SK-N-SH (cell line): ENCODE results near the gene CTSG. TPM values are rescaled to one million over a fixed set of nuclear protein-coding genes. Genes with fewer than 3 reads are reported as not detected.

Source experiments
- CTCF ChIA-PET: fragments of 300-600, 350-600 bp; formaldehyde crosslinking; extraction: SDS; loops from one replicate; lab custom pipeline; 2021; lab: Yijun Ruan, JAX
- POLR2A ChIA-PET: fragments of 350-600 bp; sonication (Branson Sonifier 250); formaldehyde crosslinking; extraction: SDS; loops from one replicate; lab custom pipeline; 2020; ENCODE audit warnings: antibody characterized with exemption, inconsistent platforms; lab: Yijun Ruan, JAX
- DNase-seq: peaks from one replicate; pipeline ENCODE4 v3.0.0; 2012
- H2AFZ ChIP-seq: fragments of 200-600 bp; sonication (generic); 2 replicates; pipeline ENCODE4 v1.8.1; 2016; ENCODE audit warnings: antibody characterized with exemption, mild to moderate bottlenecking, low read depth
- H3F3A ChIP-seq: fragments of 200-600 bp; sonication (generic); replicated peaks from 2 replicates; pipeline ENCODE3; 2016; ENCODE audit warnings: antibody characterized with exemption, mild to moderate bottlenecking; ENCODE audit not compliant: insufficient read depth
- H3K27ac ChIP-seq, 2 experiments: fragments of 200-500 bp in 1 of 2; fragments of 200-600 bp in 1 of 2; sonication (Bioruptor generic) in 1 of 2; sonication (generic), shearing (Covaris generic) in 1 of 2; 2 replicates each; pipeline versions ENCODE4 v1.5.1 to v1.6.1; 2014 to 2016; ENCODE audit warnings: low read depth in 2 of 2, inconsistent platforms in 1 of 2, low read length in 1 of 2, mild to moderate bottlenecking in 1 of 2, mixed read lengths in 1 of 2
- H3K27me3 ChIP-seq: fragments of 200-600 bp; sonication (generic), shearing (Covaris generic); 2 replicates; pipeline ENCODE4 v1.6.1; 2016; ENCODE audit warnings: mixed run types; ENCODE audit not compliant: insufficient read depth
- H3K36me3 ChIP-seq, 2 experiments: fragments of 200-500 bp in 1 of 2; fragments of 200-600 bp in 1 of 2; sonication (Bioruptor generic) in 1 of 2; sonication (generic) in 1 of 2; replicated peaks in 1 of 2; 2 replicates each; pipeline versions ENCODE3 to v1.5.1; 2014 to 2016; ENCODE audit warnings: low read length in 1 of 2, mild to moderate bottlenecking in 1 of 2; ENCODE audit not compliant: insufficient read depth in 2 of 2, control insufficient read depth in 1 of 2
- H3K4me1 ChIP-seq, 2 experiments: fragments of 200-500 bp in 1 of 2; fragments of 200-600 bp in 1 of 2; sonication (Bioruptor generic) in 1 of 2; sonication (generic), shearing (Covaris generic) in 1 of 2; 2 replicates each; pipeline versions ENCODE4 v1.5.1 to v1.6.1; 2014 to 2016; ENCODE audit warnings: low read depth in 1 of 2, low read length in 1 of 2, mixed run types in 1 of 2; ENCODE audit not compliant: insufficient read depth in 2 of 2, control insufficient read depth in 1 of 2
- H3K4me2 ChIP-seq: fragments of 200-600 bp; sonication (generic), shearing (Covaris generic); 2 replicates; pipeline ENCODE4 v1.6.1; 2017; ENCODE audit warnings: mixed run types
- H3K4me3 ChIP-seq, 2 experiments: fragments of 200-500 bp in 1 of 2; fragments of 200-600 bp in 1 of 2; sonication (Bioruptor generic) in 1 of 2; sonication (generic), shearing (Covaris generic) in 1 of 2; 2 replicates each; pipeline versions ENCODE4 v1.5.1 to v1.8.1; 2014 to 2016; ENCODE audit warnings: low read depth in 2 of 2, inconsistent platforms in 1 of 2, low read length in 1 of 2, mild to moderate bottlenecking in 1 of 2, mixed read lengths in 1 of 2, moderate library complexity in 1 of 2
- H3K79me2 ChIP-seq: fragments of 200-600 bp; sonication (generic); 2 replicates; pipeline ENCODE4 v1.8.1; 2017; ENCODE audit warnings: mild to moderate bottlenecking; ENCODE audit not compliant: insufficient read depth
- H3K9ac ChIP-seq: fragments of 200-600 bp; sonication (generic); 2 replicates; pipeline ENCODE4 v1.6.1; 2017; ENCODE audit warnings: mixed run types
- H3K9me2 ChIP-seq: fragments of 200-600 bp; sonication (generic); 2 replicates; pipeline ENCODE4 v1.6.1; 2017; ENCODE audit warnings: mixed run types
- H3K9me3 ChIP-seq: fragments of 200-600 bp; sonication (generic); 2 replicates; pipeline ENCODE4 v1.6.1; 2017; ENCODE audit warnings: mixed run types, mild to moderate bottlenecking, moderate library complexity
- H4K20me1 ChIP-seq: fragments of 200-600 bp; sonication (generic); 2 replicates; pipeline ENCODE4 v1.6.1; 2017; ENCODE audit warnings: mild to moderate bottlenecking, mixed run types; ENCODE audit not compliant: insufficient read depth
- EP300 ChIP-seq, 2 experiments: IDR thresholded peaks; 2 replicates each; pipeline versions ENCODE4 v1.4.0 to v1.6.1; 2012; ENCODE audit warnings: borderline replicate concordance in 1 of 2, low read depth in 1 of 2, low read length in 1 of 2
- EZH2phosphoT487 ChIP-seq: fragments of 200-600 bp; sonication (generic); IDR thresholded peaks from 2 replicates; pipeline ENCODE4 v1.6.1; 2017; ENCODE audit warnings: low read depth, mixed run types, mild to moderate bottlenecking, antibody characterized with exemption, moderate library complexity, borderline replicate concordance
- MXI1 ChIP-seq: IDR thresholded peaks from 2 replicates; pipeline ENCODE4 v1.6.1; 2012; ENCODE audit warnings: mild to moderate bottlenecking, low read depth, low read length, improper control_type of control experiment
- NFIC ChIP-seq: IDR thresholded peaks from 2 replicates; pipeline ENCODE4 v1.4.0; 2012; ENCODE audit warnings: borderline replicate concordance
- NRF1 ChIP-seq: IDR thresholded peaks from 2 replicates; pipeline ENCODE4 v1.6.1; 2012; ENCODE audit warnings: low read depth, mild to moderate bottlenecking, low read length
- RXRA ChIP-seq: IDR thresholded peaks from 2 replicates; pipeline ENCODE4 v1.4.0; 2012; ENCODE audit warnings: low read depth, mild to moderate bottlenecking, borderline replicate concordance
- SMC3 ChIP-seq: IDR thresholded peaks from 2 replicates; pipeline ENCODE4 v1.6.1; 2012; ENCODE audit warnings: low read depth, low read length, improper control_type of control experiment
- TAF1 ChIP-seq: IDR thresholded peaks from 2 replicates; pipeline ENCODE4 v1.6.1; 2012; ENCODE audit warnings: low read depth, mild to moderate bottlenecking, low read length, moderate library complexity, borderline replicate concordance
- TCF12 ChIP-seq: IDR thresholded peaks from 2 replicates; pipeline ENCODE4 v1.4.0; 2012
- TEAD4 ChIP-seq: IDR thresholded peaks from 2 replicates; pipeline ENCODE4 v1.4.0; 2012; ENCODE audit warnings: mild to moderate bottlenecking, borderline replicate concordance; ENCODE audit not compliant: insufficient read depth
- YY1 ChIP-seq: IDR thresholded peaks from 2 replicates; pipeline ENCODE4 v1.4.0; 2012; ENCODE audit warnings: low read depth, mild to moderate bottlenecking
- WGBS: methylation state at CpG from one replicate; pipeline ENCODE4 v1.1.6; 2017; ENCODE audit warnings: low lambda C conversion rate; 5-methylcytosine and 5-hydroxymethylcytosine counted together
- polyA plus RNA-seq, 3 experiments: library from polyadenylated mRNA; depleted of rRNA; stranded (reverse); fragments of >200 nt; gene quantifications; 2 replicates each; pipeline ENCODE4 v1.2.3, GENCODE V29; 2012
- TF ChIP-seq, protein P1 (sequence below): fragments of 150-350 bp; IDR thresholded peaks from 2 replicates; pipeline ENCODE4 v1.6.1; 2017; ENCODE audit warnings: antibody characterized with exemption, low read length, low read depth, borderline replicate concordance
- TF ChIP-seq, protein P2 (sequence below): IDR thresholded peaks from 2 replicates; pipeline ENCODE4; 2012
- TF ChIP-seq, protein P3 (sequence below): fragments of 150-350 bp; IDR thresholded peaks from 2 replicates; pipeline ENCODE4 v1.6.1; 2016; ENCODE audit warnings: mild to moderate bottlenecking, low read depth, low read length
- TF ChIP-seq, protein P4 (sequence below): IDR thresholded peaks from 2 replicates; pipeline ENCODE4 v1.4.0; 2012; ENCODE audit warnings: low read depth
- TF ChIP-seq, protein P5 (sequence below): IDR thresholded peaks from 2 replicates; pipeline ENCODE4 v1.4.0; 2012; ENCODE audit warnings: low read depth, borderline replicate concordance

Gene CTSG
- polyA plus RNA-seq, 1 of the 3 experiments (the other 2 are of a cell fraction) = not detected

DNA sequence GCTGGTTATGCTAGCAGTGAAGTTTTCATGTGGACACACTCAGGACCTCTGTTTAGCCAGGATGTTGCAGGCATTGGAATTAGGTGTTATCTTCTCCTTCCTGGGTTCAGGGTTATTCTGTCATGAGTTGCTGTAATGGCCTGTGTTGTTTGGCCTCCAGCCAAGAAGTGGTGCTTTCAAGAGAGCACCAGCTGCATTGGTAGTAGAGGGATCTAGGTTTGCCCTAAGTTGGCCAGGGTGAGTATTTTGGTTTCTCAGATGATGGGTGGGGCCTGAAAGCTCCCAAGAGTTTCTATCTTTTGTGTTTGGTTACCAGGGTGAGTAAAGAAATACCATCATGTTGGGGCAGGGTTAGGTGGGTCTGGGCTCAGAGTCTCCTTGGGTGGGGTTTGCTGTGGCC is 36.1 kb upstream of the CTSG start:
- H3K4me1 ChIP-seq = no peaks in the 10 kb centered on the region
- no peak overlapping the region for H3K4me2 ChIP-seq
- H3K9me3 ChIP-seq = no peaks in the 10 kb centered on the region
- no peak overlapping the region for H3K9ac ChIP-seq
- no peaks in the 10 kb centered on the region for H3K27me3 ChIP-seq
- CTCF ChIA-PET = no interaction called here
- no peaks in the 10 kb centered on the region for H3K79me2 ChIP-seq
- H3K4me3 ChIP-seq = no peak overlapping the region
- DNase-seq = no peak
- H3K9me2 ChIP-seq = no peaks in the 10 kb centered on the region
- TF ChIP-seq YY1 = no peak
- TF ChIP-seq, protein P1, sequence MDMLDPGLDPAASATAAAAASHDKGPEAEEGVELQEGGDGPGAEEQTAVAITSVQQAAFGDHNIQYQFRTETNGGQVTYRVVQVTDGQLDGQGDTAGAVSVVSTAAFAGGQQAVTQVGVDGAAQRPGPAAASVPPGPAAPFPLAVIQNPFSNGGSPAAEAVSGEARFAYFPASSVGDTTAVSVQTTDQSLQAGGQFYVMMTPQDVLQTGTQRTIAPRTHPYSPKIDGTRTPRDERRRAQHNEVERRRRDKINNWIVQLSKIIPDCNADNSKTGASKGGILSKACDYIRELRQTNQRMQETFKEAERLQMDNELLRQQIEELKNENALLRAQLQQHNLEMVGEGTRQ = no peak
- TF ChIP-seq, protein P2, sequence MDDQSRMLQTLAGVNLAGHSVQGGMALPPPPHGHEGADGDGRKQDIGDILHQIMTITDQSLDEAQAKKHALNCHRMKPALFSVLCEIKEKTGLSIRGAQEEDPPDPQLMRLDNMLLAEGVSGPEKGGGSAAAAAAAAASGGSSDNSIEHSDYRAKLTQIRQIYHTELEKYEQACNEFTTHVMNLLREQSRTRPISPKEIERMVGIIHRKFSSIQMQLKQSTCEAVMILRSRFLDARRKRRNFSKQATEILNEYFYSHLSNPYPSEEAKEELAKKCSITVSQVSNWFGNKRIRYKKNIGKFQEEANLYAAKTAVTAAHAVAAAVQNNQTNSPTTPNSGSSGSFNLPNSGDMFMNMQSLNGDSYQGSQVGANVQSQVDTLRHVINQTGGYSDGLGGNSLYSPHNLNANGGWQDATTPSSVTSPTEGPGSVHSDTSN = no peak
- no peak for TF ChIP-seq NFIC
- TF ChIP-seq NRF1 = no peak
- TF ChIP-seq, protein P3, sequence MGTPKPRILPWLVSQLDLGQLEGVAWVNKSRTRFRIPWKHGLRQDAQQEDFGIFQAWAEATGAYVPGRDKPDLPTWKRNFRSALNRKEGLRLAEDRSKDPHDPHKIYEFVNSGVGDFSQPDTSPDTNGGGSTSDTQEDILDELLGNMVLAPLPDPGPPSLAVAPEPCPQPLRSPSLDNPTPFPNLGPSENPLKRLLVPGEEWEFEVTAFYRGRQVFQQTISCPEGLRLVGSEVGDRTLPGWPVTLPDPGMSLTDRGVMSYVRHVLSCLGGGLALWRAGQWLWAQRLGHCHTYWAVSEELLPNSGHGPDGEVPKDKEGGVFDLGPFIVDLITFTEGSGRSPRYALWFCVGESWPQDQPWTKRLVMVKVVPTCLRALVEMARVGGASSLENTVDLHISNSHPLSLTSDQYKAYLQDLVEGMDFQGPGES = no peak
- no peak for TF ChIP-seq RXRA
- TF ChIP-seq, protein P4, sequence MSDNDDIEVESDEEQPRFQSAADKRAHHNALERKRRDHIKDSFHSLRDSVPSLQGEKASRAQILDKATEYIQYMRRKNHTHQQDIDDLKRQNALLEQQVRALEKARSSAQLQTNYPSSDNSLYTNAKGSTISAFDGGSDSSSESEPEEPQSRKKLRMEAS = no peak
- no peak overlapping the region for H2AFZ ChIP-seq
- POLR2A ChIA-PET = no interaction called here
- H3K36me3 ChIP-seq = no peaks in the 10 kb centered on the region
- H3F3A ChIP-seq = no peaks in the 10 kb centered on the region
- no peaks in the 10 kb centered on the region for H4K20me1 ChIP-seq
- no peak overlapping the region for H3K27ac ChIP-seq

DNA sequence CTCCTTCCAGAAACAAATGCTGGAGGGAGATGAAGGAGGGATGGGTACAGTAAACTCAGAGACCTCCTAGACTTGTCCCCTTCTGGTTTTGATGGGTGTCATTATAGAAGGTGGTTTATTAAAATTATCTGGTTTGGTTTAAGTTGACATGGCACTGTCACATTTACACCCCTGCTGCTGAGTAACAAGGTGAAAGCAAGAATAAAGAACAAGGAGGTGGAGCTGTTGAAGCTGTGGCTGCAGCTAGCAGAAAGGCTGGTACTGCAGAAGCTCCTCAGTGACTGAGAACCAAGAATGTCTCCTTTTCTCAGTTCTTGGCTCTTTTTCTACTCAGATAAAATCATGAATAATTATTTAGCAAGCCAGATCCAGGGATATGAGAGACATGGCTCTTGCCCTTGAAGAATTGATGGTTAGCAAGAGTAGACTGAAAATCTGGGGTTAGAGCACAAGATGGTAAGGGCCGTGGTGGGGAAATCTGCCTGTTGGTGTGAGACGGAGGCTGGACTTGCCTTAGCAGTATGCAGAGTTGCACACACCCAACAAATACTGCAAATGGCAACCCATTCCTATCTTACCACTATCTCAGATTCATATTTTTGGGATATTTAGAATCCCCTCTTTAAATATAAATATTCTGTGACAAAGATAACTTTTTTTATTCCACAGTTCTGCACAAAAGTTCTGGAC is 33.8 kb upstream of the CTSG start, which contains the start of gene GZMH:
GZMH (minus strand) TSS at position 31 of the 690 bp plus-strand sequence. CDS start 72 bp downstream, outside the sequence.
- Histone ChIP-seq H3K9me2 (no peaks in the 10 kb centered on the region), H4K20me1 (no peaks in the 10 kb centered on the region), H3K36me3 (no peaks in the 10 kb centered on the region), H3K27me3 (no peaks in the 10 kb centered on the region), H3F3A (no peaks in the 10 kb centered on the region), H3K4me2 (no peak within 1 kb of the TSS), H2AFZ (no peak within 1 kb of the TSS), H3K79me2 (no peaks in the 10 kb centered on the region), H3K9me3 (no peaks in the 10 kb centered on the region), H3K4me3 (no peak within 1 kb of the TSS), H3K9ac (no peak within 1 kb of the TSS), H3K27ac (no peak within 1 kb of the TSS), H3K4me1 (no peaks in the 10 kb centered on the region)
- CTCF ChIA-PET = interaction anchor here (1.0 kb wide), 1 partner anchor 16 kb away, joined by 3 read pairs; no protein-coding TSS in a partner anchor
- DNase-seq = no peak
- POLR2A ChIA-PET = no interaction called here
- 0% methylated on average over 2 of the region's 2 CpGs for WGBS
- TF ChIP-seq, protein P2 = no peak
- TF ChIP-seq TCF12 (no peak), TEAD4 (no peak), NRF1 (no peak), EP300 (IDR thresholded peaks at IDR 0.05; ENCODE audit: borderline replicate concordance in 1 of 2, low read depth in 1 of 2, low read length in 1 of 2) (no peak), SMC3 (no peak), MXI1 (no peak), EZH2phosphoT487 (no peak), TAF1 (no peak), YY1 (no peak)
- TF ChIP-seq, protein P4 = no peak
- TF ChIP-seq, protein P5, sequence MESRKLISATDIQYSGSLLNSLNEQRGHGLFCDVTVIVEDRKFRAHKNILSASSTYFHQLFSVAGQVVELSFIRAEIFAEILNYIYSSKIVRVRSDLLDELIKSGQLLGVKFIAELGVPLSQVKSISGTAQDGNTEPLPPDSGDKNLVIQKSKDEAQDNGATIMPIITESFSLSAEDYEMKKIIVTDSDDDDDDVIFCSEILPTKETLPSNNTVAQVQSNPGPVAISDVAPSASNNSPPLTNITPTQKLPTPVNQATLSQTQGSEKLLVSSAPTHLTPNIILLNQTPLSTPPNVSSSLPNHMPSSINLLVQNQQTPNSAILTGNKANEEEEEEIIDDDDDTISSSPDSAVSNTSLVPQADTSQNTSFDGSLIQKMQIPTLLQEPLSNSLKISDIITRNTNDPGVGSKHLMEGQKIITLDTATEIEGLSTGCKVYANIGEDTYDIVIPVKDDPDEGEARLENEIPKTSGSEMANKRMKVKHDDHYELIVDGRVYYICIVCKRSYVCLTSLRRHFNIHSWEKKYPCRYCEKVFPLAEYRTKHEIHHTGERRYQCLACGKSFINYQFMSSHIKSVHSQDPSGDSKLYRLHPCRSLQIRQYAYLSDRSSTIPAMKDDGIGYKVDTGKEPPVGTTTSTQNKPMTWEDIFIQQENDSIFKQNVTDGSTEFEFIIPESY = no peak
